ENCODE results near the gene ACAP1.
A peak's percentile ranks its signal among the peaks of the same experiment; 100 is the strongest.
"Not testable (repeated sequence)": the region's sequence is repeated elsewhere in the genome, so short reads cannot be mapped to it uniquely, and the experiment has no call there.

Gene ACAP1

GRCh38 chr17:7351665-7352502 lies 15.6 kb downstream of the ACAP1 start, which contains the start of gene KCTD11:
Gene KCTD11, plus strand, starts transcription at chr17:7352162.
- ATAC-seq = peak; percentile 55
- Mint-ChIP-seq H3K27me3 (no peaks in the 10 kb centered on the region), H3K36me3 (ENCODE audit: low read depth) (peaks cover 12% of the 10 kb centered on the region), H3K4me3 (peak within 1 kb of the TSS; percentile 82), H3K9me3 (no peaks in the 10 kb centered on the region), H3K4me1 (peaks cover 43% of the 10 kb centered on the region), H3K27ac (peak within 1 kb of the TSS; percentile 78)
- peak; percentile 87 for DNase-seq

DNA sequence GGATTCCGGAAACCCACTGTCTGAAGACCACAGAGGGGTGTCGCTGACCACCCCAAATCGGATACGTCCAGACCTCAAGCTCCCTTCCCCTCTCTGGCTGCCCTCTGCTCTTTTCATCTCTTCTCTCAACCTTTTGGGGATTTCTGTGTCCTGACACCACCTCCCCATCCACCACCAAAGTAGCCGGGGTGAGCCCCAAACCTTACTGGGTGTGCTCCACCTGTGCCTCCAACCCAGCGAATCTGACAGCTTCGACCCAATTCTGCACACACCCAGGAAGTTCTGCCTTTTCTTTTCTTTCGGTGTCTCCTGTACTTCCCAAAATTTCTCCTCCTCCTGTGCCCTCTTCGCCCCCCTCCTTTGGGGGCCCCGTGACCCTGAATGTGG lies 16.2 kb downstream of the ACAP1 start:
- Mint-ChIP-seq H3K4me1 (peaks cover 43% of the 10 kb centered on the region), H3K36me3 (ENCODE audit: low read depth) (peaks cover 12% of the 10 kb centered on the region), H3K27me3 (no peaks in the 10 kb centered on the region), H3K27ac (peak overlapping the region; percentile 78), H3K9me3 (no peaks in the 10 kb centered on the region), H3K4me3 (peak overlapping the region; percentile 82)
- ATAC-seq (no peak), DNase-seq (no peak)

DNA sequence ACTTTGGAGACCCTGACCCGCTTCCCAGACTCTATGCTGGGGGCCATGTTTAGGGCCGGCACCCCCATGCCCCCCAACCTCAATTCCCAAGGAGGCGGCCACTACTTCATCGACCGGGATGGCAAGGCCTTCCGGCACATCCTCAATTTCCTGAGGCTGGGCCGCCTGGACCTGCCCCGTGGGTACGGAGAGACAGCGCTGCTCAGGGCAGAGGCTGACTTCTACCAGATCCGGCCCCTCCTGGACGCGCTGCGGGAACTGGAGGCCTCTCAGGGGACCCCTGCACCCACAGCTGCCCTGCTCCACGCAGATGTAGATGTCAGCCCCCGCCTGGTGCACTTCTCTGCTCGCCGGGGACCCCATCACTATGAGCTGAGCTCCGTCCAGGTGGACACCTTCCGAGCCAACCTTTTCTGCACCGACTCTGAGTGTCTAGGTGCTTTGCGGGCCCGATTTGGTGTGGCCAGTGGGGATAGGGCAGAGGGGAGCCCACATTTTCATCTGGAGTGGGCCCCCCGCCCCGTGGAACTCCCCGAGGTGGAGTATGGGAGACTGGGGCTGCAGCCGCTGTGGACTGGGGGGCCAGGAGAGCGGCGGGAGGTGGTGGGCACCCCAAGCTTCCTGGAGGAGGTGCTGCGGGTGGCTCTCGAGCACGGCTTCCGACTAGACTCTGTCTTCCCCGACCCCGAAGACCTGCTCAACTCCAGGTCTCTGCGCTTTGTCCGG lies 16.7 kb downstream of the ACAP1 start:
- peaks cover 9% of the 10 kb centered on the region for H3K36me3 Mint-ChIP-seq (ENCODE audit: low read depth)
- no peak for ATAC-seq
- H3K27ac Mint-ChIP-seq = peak overlapping the region; percentile 78
- peak overlapping the region; percentile 82 for H3K4me3 Mint-ChIP-seq
- H3K27me3 Mint-ChIP-seq = no peaks in the 10 kb centered on the region
- H3K9me3 Mint-ChIP-seq = no peaks in the 10 kb centered on the region
- H3K4me1 Mint-ChIP-seq = peaks cover 43% of the 10 kb centered on the region
- no peak for DNase-seq

- Mint-ChIP-seq H3K4me1 (peaks cover 41% of the 10 kb centered on the region), H3K27me3 (no peaks in the 10 kb centered on the region), H3K4me3 (no peak overlapping the region), H3K9me3 (no peaks in the 10 kb centered on the region), H3K27ac (peak overlapping the region; percentile 38), H3K36me3 (ENCODE audit: low read depth) (peaks cover 8% of the 10 kb centered on the region)
- peak; percentile 9 for ATAC-seq
- peak; percentile 33 for DNase-seq
Observed at GRCh38 chr17:7354262-7354843, 18.0 kb downstream of the ACAP1 start.

GRCh38 chr17:7355053-7355452 lies 18.7 kb downstream of the ACAP1 start, which contains the start of gene TMEM95:
Gene TMEM95, plus strand, starts transcription at chr17:7355156. Its CDS starts 49 bp downstream, at chr17:7355205.
- H3K4me3 Mint-ChIP-seq = no peak within 1 kb of the TSS
- DNase-seq (no peak), ATAC-seq (no peak)
- peaks cover 37% of the 10 kb centered on the region for H3K4me1 Mint-ChIP-seq
- H3K36me3 Mint-ChIP-seq (ENCODE audit: low read depth) = peaks cover 5% of the 10 kb centered on the region
- H3K27ac Mint-ChIP-seq = peak within 1 kb of the TSS; percentile 38
- H3K9me3 Mint-ChIP-seq = no peaks in the 10 kb centered on the region
- H3K27me3 Mint-ChIP-seq = no peaks in the 10 kb centered on the region

DNA sequence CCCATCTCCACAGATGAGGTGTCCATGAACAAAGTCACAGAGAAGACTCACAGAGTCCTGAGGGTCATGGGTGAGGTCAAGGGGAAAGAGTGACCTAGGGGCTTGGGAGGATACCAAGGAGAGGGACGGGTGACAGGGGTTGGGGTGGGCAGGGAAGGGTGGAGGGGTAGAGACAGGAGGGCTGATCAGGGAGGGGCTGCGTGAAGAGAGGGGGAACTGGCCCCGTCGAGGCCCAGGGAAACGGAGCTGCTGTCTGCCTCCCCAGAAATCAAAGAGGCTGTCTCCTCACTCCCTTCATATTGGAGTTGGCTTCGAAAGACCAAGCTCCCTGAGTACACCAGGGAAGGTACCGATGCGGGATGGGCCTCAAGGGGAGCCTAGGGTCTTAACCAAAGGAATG lies 19.2 kb downstream of the ACAP1 start:
- H3K9me3 Mint-ChIP-seq = no peaks in the 10 kb centered on the region
- H3K4me1 Mint-ChIP-seq = peaks cover 33% of the 10 kb centered on the region
- no peak for ATAC-seq
- H3K27ac Mint-ChIP-seq = no peak overlapping the region
- H3K36me3 Mint-ChIP-seq (ENCODE audit: low read depth) = peaks cover 5% of the 10 kb centered on the region
- H3K27me3 Mint-ChIP-seq = no peaks in the 10 kb centered on the region
- H3K4me3 Mint-ChIP-seq = no peak overlapping the region
- no peak for DNase-seq

DNA sequence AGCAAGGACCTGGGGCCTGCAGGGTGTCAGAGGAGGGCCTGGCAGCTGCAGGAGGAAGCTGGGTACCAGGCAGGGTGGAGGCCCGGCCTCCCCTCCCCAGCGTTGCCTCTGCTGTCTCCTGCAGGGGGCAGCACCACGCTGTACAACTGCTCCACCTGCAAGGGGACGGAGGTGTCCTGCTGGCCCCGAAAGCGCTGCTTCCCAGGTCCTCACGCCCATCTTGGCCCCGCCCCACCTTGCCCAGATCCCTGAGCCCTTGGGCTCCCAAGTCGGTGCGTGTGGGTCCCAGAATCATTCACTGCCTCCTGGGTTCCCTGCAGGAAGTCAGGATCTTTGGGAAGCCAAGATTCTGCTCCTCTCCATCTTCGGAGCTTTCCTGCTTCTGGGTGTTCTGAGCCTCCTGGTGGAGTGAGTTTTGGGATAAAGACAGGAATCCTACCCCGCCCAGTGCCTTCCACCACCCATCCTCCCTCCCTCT lies 19.8 kb downstream of the ACAP1 start:
- H3K4me3 Mint-ChIP-seq = no peak overlapping the region
- no peaks in the 10 kb centered on the region for H3K9me3 Mint-ChIP-seq
- H3K27ac Mint-ChIP-seq = no peak overlapping the region
- peaks cover 28% of the 10 kb centered on the region for H3K4me1 Mint-ChIP-seq
- peaks cover 5% of the 10 kb centered on the region for H3K36me3 Mint-ChIP-seq (ENCODE audit: low read depth)
- H3K27me3 Mint-ChIP-seq = no peaks in the 10 kb centered on the region
- ATAC-seq (peak; percentile 77), DNase-seq (peak; percentile 91)

DNA sequence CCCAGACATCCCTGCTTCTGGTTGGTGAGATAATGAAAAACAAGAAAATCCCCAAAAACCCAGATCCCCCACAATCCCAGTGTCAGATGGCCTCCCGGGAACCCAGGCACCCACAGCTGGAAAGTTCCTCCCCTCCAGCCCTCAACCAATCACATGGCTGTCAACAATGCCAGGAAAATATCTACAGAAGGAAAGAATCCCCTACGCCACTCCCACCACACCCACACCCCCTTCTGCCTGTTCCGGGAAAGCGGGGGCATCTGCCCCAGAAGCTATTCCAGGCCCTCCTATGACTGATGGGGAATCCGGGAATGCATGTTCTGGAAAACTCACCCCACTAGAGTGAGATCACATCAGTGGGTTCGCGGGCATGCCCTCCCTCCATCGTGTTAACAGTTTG lies 20.4 kb downstream of the ACAP1 start:
- H3K27me3 Mint-ChIP-seq = peaks cover 2% of the 10 kb centered on the region
- no peak overlapping the region for H3K27ac Mint-ChIP-seq
- peaks cover 2% of the 10 kb centered on the region for H3K36me3 Mint-ChIP-seq (ENCODE audit: low read depth)
- ATAC-seq (no peak), DNase-seq (no peak)
- H3K9me3 Mint-ChIP-seq = no peaks in the 10 kb centered on the region
- H3K4me3 Mint-ChIP-seq = no peak overlapping the region
- peaks cover 25% of the 10 kb centered on the region for H3K4me1 Mint-ChIP-seq

GRCh38 chr17:7357381-7357780 lies 21.1 kb downstream of the ACAP1 start:
- Mint-ChIP-seq H3K27ac (no peak overlapping the region), H3K4me1 (peaks cover 23% of the 10 kb centered on the region), H3K4me3 (no peak overlapping the region), H3K9me3 (no peaks in the 10 kb centered on the region), H3K36me3 (ENCODE audit: low read depth) (peaks cover 2% of the 10 kb centered on the region), H3K27me3 (peaks cover 2% of the 10 kb centered on the region)
- ATAC-seq = no peak
- DNase-seq = no peak

DNA sequence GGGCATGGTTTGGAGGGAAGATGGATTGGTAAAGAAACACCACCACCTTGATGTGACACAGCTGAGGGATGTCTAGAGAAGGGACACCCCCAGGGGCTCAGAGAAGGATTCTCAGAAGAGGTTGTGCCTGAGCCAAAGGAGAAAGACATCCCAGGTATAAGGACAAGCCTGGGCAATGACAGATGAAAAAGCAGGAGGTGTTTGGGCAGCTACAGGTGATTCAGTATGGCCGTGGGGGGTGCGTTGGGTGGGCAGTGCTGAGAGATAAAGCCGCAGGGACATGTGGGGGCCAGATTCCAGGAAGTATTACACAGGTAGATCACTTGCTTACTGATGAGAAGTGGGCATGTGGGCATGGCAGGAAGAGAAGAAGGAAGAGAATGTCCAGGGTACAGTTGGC lies 25.6 kb downstream of the ACAP1 start:
- Mint-ChIP-seq H3K4me1 (no peaks in the 10 kb centered on the region), H3K9me3 (no peaks in the 10 kb centered on the region), H3K27me3 (peaks cover 2% of the 10 kb centered on the region), H3K36me3 (ENCODE audit: low read depth) (no peaks in the 10 kb centered on the region), H3K27ac (no peak overlapping the region), H3K4me3 (no peak overlapping the region)
- DNase-seq (no peak), ATAC-seq (no peak)

DNA sequence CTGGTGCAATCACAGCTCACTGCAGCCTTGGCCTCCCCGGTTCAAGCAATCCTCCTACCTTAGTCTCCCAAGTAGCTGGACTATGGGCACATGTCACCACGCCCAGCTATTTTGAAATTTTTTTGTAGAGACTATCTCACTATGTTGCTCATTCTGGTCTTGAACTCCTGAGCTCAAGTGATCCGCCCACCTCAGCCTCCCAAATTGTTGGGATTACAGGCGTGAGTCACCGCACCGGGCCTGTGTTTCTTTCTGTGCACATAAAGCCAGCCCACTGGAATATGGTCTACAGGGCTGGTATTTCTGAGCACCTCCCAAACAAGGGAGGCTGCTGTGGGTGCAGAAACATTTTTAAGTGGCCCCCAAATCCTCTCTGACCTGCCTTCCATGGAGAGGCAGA lies 27.0 kb downstream of the ACAP1 start:
- Mint-ChIP-seq H3K9me3 (no peaks in the 10 kb centered on the region), H3K4me1 (no peaks in the 10 kb centered on the region), H3K4me3 (no peak overlapping the region), H3K27ac (no peak overlapping the region), H3K36me3 (ENCODE audit: low read depth) (no peaks in the 10 kb centered on the region), H3K27me3 (peaks cover 2% of the 10 kb centered on the region)
- ATAC-seq (no peak), DNase-seq (no peak)

DNA sequence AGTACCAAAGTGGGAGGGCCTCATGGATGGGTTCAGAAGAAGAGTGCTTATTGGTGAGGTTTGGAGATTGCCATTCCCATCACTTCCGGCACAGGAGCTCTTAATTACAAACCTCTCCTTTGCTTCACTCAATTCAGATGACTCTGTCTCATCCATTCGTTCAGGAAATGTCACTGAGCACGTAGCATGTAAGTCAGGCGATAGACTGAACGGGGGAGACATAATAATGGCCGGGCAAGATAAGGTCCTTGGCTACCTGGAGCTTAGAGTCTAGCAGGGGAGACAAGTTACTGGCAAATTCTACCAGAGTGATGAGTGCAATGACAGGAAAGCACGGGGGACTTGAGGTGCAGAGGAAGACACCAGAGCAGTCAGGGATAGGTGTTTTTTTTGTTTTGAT lies 29.6 kb downstream of the ACAP1 start:
- not testable (repeated sequence) for ATAC-seq; H3K27me3 Mint-ChIP-seq; H3K9me3 Mint-ChIP-seq; H3K4me1 Mint-ChIP-seq; H3K36me3 Mint-ChIP-seq (ENCODE audit: low read depth); DNase-seq; H3K4me3 Mint-ChIP-seq; H3K27ac Mint-ChIP-seq

DNA sequence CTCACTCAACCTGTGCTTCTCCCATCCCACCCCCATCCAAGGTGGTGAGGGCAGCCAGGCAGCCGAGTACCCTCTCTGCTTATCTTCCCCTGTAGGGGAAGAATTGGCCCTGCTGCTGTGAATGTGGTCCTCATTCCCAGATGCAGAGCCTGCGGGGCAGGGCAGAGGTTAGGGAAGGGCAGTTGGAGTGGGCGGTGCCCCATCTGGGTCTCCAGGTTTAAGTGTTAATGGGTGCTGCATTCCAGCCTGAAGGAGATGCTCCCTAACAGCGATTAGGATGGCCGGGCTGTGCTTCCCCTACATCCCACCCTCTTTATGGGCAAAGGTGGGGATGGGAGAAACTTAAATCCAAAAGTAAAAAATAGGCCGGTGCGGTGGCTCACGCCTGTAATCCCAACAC lies 30.8 kb downstream of the ACAP1 start:
- no peaks in the 10 kb centered on the region for H3K27me3 Mint-ChIP-seq
- no peak overlapping the region for H3K27ac Mint-ChIP-seq
- no peak for DNase-seq
- H3K4me3 Mint-ChIP-seq = no peak overlapping the region
- ATAC-seq = no peak
- no peaks in the 10 kb centered on the region for H3K9me3 Mint-ChIP-seq
- H3K36me3 Mint-ChIP-seq (ENCODE audit: low read depth) = no peaks in the 10 kb centered on the region
- H3K4me1 Mint-ChIP-seq = no peaks in the 10 kb centered on the region

DNA sequence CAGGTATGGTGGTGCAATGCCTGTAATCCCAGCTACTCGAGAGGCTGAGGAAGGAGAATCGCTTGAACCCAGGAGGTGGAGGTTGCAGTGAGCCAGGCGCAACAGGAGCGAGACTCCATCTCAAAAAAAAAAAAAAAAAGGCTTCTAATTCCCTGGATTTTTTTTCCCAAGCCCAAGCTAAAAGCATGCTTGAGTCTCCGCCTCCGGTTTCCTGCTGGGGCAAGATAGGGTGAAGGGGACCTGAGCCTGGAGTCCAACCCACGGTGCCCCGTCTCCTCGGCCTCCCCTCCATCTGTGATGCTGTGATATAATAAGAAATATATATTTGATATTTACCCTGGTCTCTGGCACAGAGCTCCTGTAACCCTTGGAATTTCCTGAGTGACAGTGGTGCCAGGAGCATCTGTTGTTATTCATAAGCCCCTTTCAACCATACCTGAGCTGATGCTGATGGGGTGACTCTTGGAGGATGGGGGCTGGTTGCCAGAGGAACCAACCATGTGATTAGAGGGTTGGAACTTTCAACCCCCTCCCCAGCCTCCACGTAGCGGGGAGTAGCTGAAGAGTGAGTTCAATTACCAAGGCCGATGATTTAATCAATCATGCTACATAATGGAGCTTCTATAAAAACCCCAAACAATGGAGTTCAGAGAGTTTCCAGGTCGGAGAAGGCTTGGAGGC lies 31.7 kb downstream of the ACAP1 start:
- H3K27me3 Mint-ChIP-seq = no peaks in the 10 kb centered on the region
- H3K4me3 Mint-ChIP-seq = no peak overlapping the region
- H3K27ac Mint-ChIP-seq = no peak overlapping the region
- DNase-seq (no peak), ATAC-seq (no peak)
- no peaks in the 10 kb centered on the region for H3K4me1 Mint-ChIP-seq
- no peaks in the 10 kb centered on the region for H3K9me3 Mint-ChIP-seq
- H3K36me3 Mint-ChIP-seq (ENCODE audit: low read depth) = no peaks in the 10 kb centered on the region
